K562 (cell line): ENCODE results near the gene STK16. TPM values are rescaled to one million over a fixed set of nuclear protein-coding genes. Genes with fewer than 3 reads are reported as not detected.

ENCODE experiments used
- CHD7 ChIP-seq: fragments of 200-600 bp; sonication (generic); IDR thresholded peaks from one replicate; pipeline ENCODE4 v1.6.1; 2012; ENCODE audit warnings: mild to moderate bottlenecking, low read depth, low read length, inconsistent platforms
- GABPA ChIP-seq: fragments of 200-800 bp; sonication (Bioruptor generic); conservative IDR thresholded peaks from 2 replicates; pipeline ENCODE4 v1.6.1; 2016; ENCODE audit warnings: low read depth, missing genetic modification characterization, missing compliant biosample characterization
- KHSRP ChIP-seq: fragments of 450-650 bp; IDR thresholded peaks from 2 replicates; pipeline ENCODE4 v1.6.1; 2017
- KLF13 ChIP-seq: fragments of 450-650 bp; IDR thresholded peaks from 2 replicates; pipeline ENCODE4 v1.6.1; 2016; ENCODE audit warnings: missing genetic modification characterization, low read depth, mild to moderate bottlenecking, missing compliant biosample characterization, moderate library complexity, borderline replicate concordance
- POLR2AphosphoS5 ChIP-seq: IDR thresholded peaks from 2 replicates; pipeline ENCODE4 v1.6.1; 2011; ENCODE audit warnings: mild to moderate bottlenecking, low read depth, low read length, moderate library complexity; ENCODE audit not compliant: control insufficient read depth, insufficient read depth
- POLR2H ChIP-seq: IDR thresholded peaks from 2 replicates; pipeline ENCODE4 v1.6.1; 2016; ENCODE audit warnings: missing genetic modification characterization, low read depth, mild to moderate bottlenecking, control low read depth, missing compliant biosample characterization, moderate library complexity
- SMC3 ChIP-seq: conservative IDR thresholded peaks from 2 replicates; pipeline ENCODE4 v1.6.1; 2011; ENCODE audit warnings: low read depth, low read length, improper control_type of control experiment; ENCODE audit not compliant: insufficient read depth
- STAG1 ChIP-seq: sonication (generic); formaldehyde crosslinking; IDR thresholded peaks from 2 replicates; pipeline ENCODE4 v1.5.0; 2020; ENCODE audit warnings: missing genetic modification reagents, borderline replicate concordance
- TAF9B ChIP-seq: fragments of 450-650 bp; IDR thresholded peaks from 2 replicates; pipeline ENCODE4 v1.6.1; 2018; ENCODE audit warnings: mild to moderate bottlenecking; ENCODE audit not compliant: partially characterized antibody
- ZBTB5 ChIP-seq: fragments of 450-650 bp; IDR thresholded peaks from 2 replicates; pipeline ENCODE4 v1.6.1; 2017; ENCODE audit warnings: antibody characterized with exemption
- ZNF311 ChIP-seq: fragments of 250-450 bp; sonication (Bioruptor Pico); IDR thresholded peaks from 2 replicates; pipeline ENCODE4 v1.4.0; 2020; ENCODE audit warnings: mild to moderate bottlenecking, moderate library complexity
- polyA plus RNA-seq, 8 experiments: library from polyadenylated mRNA; depleted of rRNA in 4 of 8; stranded (reverse) in 5 of 8; unstranded in 3 of 8; fragments of >200 nt; fragmentation: Nextera tagmentation in 2 of 8; fragmentation: Illumina TruSeq in 1 of 8; extraction: Ambion mirVana in 2 of 8; extraction: Trizol in 1 of 8; gene quantifications; 2 replicates each; pipeline versions ENCODE4 v1.2.1 to v1.2.3, GENCODE V29; 2011 to 2014; ENCODE audit warnings: inconsistent platforms in 1 of 8, missing spikeins in 1 of 8
- total RNA-seq, 7 experiments: library from RNA; depleted of rRNA in 6 of 7; stranded (reverse); fragments of >200 nt in 6 of 7; fragmentation: Illumina TruSeq in 2 of 7; extraction: Trizol in 2 of 7; gene quantifications; 2 replicates each; pipeline versions ENCODE4 v1.2.1 to v1.2.3, GENCODE V29; 2011 to 2021; ENCODE audit warnings: low replicate concordance in 1 of 7
- TF ChIP-seq, protein P1 (sequence below): fragments of 250-450 bp; sonication (Bioruptor Pico); IDR thresholded peaks from 2 replicates; pipeline ENCODE4 v1.5.0; 2020; ENCODE audit warnings: mild to moderate bottlenecking

The STK16 gene
- total and polyA plus RNA-seq, 9 of the 15 experiments (the other 6 are each of a cell fraction or from before 2014, with no cell fraction given): 5.4 to 36.2 (median 17.8) TPM

GRCh38 chr2:219279151-219279915 is 34.1 kb downstream of the STK16 start, which contains the start of gene DNAJB2 (continued):
- TF ChIP-seq CHD7 (no peak), STAG1 (no peak), ZNF311 (CRISPR knock-in tag) (peak; percentile 89), POLR2H (tag) (no peak), POLR2AphosphoS5 (peak; percentile 98), GABPA (tag) (peak; percentile 63; the same call in 1 of the 2 replicates), ZBTB5 (no peak), SMC3 (peak; percentile 30), KHSRP (no peak), KLF13 (tag) (peak; percentile 71; the same call in 1 of the 2 replicates), TAF9B (peak; percentile 97)
- TF ChIP-seq, protein P1, sequence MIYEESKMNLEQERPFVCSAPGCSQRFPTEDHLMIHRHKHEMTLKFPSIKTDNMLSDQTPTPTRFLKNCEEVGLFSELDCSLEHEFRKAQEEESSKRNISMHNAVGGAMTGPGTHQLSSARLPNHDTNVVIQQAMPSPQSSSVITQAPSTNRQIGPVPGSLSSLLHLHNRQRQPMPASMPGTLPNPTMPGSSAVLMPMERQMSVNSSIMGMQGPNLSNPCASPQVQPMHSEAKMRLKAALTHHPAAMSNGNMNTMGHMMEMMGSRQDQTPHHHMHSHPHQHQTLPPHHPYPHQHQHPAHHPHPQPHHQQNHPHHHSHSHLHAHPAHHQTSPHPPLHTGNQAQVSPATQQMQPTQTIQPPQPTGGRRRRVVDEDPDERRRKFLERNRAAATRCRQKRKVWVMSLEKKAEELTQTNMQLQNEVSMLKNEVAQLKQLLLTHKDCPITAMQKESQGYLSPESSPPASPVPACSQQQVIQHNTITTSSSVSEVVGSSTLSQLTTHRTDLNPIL (CRISPR knock-in tag): no peak
